SU-DHL-6 (cell line): ENCODE measurements around the gene PPL.

Experiments
- H2AFZ ChIP-seq: fragments of 200-600 bp; sonication (generic); 2 replicates; pipeline ENCODE4 v1.6.1; 2014; ENCODE audit warnings: low read depth, mild to moderate bottlenecking, moderate library complexity, mixed read lengths, antibody characterized with exemption, low read length; ENCODE audit not compliant: severe bottlenecking
- H3F3A ChIP-seq: fragments of 200-600 bp; shearing (Covaris generic); 2 replicates; pipeline ENCODE4 v1.6.0; 2016; ENCODE audit warnings: antibody characterized with exemption, mild to moderate bottlenecking; ENCODE audit not compliant: insufficient read depth
- H3K27ac ChIP-seq: fragments of 200-600 bp; sonication (generic); 2 replicates; pipeline ENCODE4 v1.5.1; 2016; ENCODE audit warnings: low read depth, mild to moderate bottlenecking, low read length, moderate library complexity, mixed read lengths
- H3K27me3 ChIP-seq: fragments of 200-600 bp; sonication (generic), shearing (Covaris generic); 2 replicates; pipeline ENCODE4 v1.6.0; 2014; ENCODE audit warnings: mild to moderate bottlenecking, low read length
- H3K36me3 ChIP-seq: fragments of 200-600 bp; sonication (generic); 2 replicates; pipeline ENCODE4 v1.6.1; 2014; ENCODE audit warnings: mild to moderate bottlenecking, low read length, mixed read lengths
- H3K4me2 ChIP-seq: fragments of 300-600, 200-600 bp; shearing (Covaris generic), sonication (generic); 2 replicates; pipeline ENCODE4 v1.6.0; 2014; ENCODE audit warnings: low read length, low read depth, mild to moderate bottlenecking; ENCODE audit not compliant: poor library complexity, severe bottlenecking
- H3K4me3 ChIP-seq: fragments of 200-600 bp; sonication (generic); 2 replicates; pipeline ENCODE4 v1.5.1; 2014; ENCODE audit warnings: antibody characterized with exemption, low read length, mild to moderate bottlenecking, mixed read lengths; ENCODE audit not compliant: insufficient read depth, poor library complexity, severe bottlenecking
- H3K79me2 ChIP-seq: fragments of 200-600 bp; sonication (generic); 2 replicates; pipeline ENCODE4 v1.6.1; 2014; ENCODE audit warnings: mild to moderate bottlenecking, low read length, moderate library complexity; ENCODE audit not compliant: insufficient read depth
- H3K9ac ChIP-seq: fragments of 200-600 bp; sonication (generic); 2 replicates; pipeline ENCODE4 v1.7.0; 2014; ENCODE audit warnings: mild to moderate bottlenecking, low read length
- H3K9me2 ChIP-seq: fragments of 200-600 bp; sonication (generic); replicated peaks from 2 replicates; pipeline ENCODE4 v1.6.1; 2014; ENCODE audit warnings: low read length; ENCODE audit not compliant: insufficient read depth
- H3K9me3 ChIP-seq: fragments of 200-600 bp; sonication (generic); 2 replicates; pipeline ENCODE4 v1.6.1; 2014; ENCODE audit warnings: low read length, mixed read lengths; ENCODE audit not compliant: insufficient read depth
- H4K20me1 ChIP-seq: fragments of 200-600 bp; sonication (generic); 2 replicates; pipeline ENCODE4 v1.6.1; 2014; ENCODE audit warnings: low read depth, mild to moderate bottlenecking, antibody characterized with exemption, low read length, moderate library complexity, mixed read lengths
- CTCF ChIP-seq: fragments of 200-600 bp; sonication (generic); IDR thresholded peaks from one replicate; pipeline ENCODE4 v1.5.1; 2017; ENCODE audit warnings: antibody characterized with exemption, mild to moderate bottlenecking, low read length, moderate library complexity; ENCODE audit not compliant: insufficient read depth, poor library complexity, severe bottlenecking
- EZH2phosphoT487 ChIP-seq: fragments of 200-600 bp; sonication (generic), shearing (Covaris generic); conservative IDR thresholded peaks from 2 replicates; pipeline ENCODE4 v1.6.1; 2018; ENCODE audit warnings: mild to moderate bottlenecking, antibody characterized with exemption, low read length, moderate library complexity, mixed read lengths

Gene PPL

GRCh38 chr16:4890026-4890425, 46.9 kb downstream of the PPL start:
- no peak overlapping the region for H2AFZ ChIP-seq
- no peak overlapping the region for H3K4me3 ChIP-seq
- H3K27ac ChIP-seq: no peak overlapping the region
- no peak for TF ChIP-seq EZH2phosphoT487
- TF ChIP-seq CTCF: no peak
- H4K20me1 ChIP-seq: no peaks in the 10 kb centered on the region
- no peaks in the 10 kb centered on the region for H3K9me3 ChIP-seq
- no peaks in the 10 kb centered on the region for H3K27me3 ChIP-seq
- H3K4me2 ChIP-seq: no peak overlapping the region
- no peaks in the 10 kb centered on the region for H3K36me3 ChIP-seq
- no peaks in the 10 kb centered on the region for H3K79me2 ChIP-seq
- H3K9me2 ChIP-seq: no peaks in the 10 kb centered on the region
- H3K9ac ChIP-seq: no peak overlapping the region
- no peaks in the 10 kb centered on the region for H3F3A ChIP-seq

GRCh38 chr16:4888428-4889135, 48.4 kb downstream of the PPL start:
- Histone ChIP-seq H2AFZ (no peak overlapping the region), H4K20me1 (no peaks in the 10 kb centered on the region), H3K27me3 (no peaks in the 10 kb centered on the region), H3K4me2 (no peak overlapping the region), H3K9ac (no peak overlapping the region), H3K79me2 (no peaks in the 10 kb centered on the region), H3F3A (no peaks in the 10 kb centered on the region), H3K9me2 (no peaks in the 10 kb centered on the region), H3K9me3 (no peaks in the 10 kb centered on the region), H3K36me3 (no peaks in the 10 kb centered on the region), H3K4me3 (no peak overlapping the region), H3K27ac (no peak overlapping the region)
- no peak for TF ChIP-seq CTCF
- TF ChIP-seq EZH2phosphoT487: no peak

GRCh38 chr16:4886151-4886550, 50.8 kb downstream of the PPL start:
- Histone ChIP-seq H3K27ac (no peak overlapping the region), H3K27me3 (no peaks in the 10 kb centered on the region), H3F3A (no peaks in the 10 kb centered on the region), H3K9me3 (no peaks in the 10 kb centered on the region), H2AFZ (no peak overlapping the region), H3K4me2 (no peak overlapping the region), H3K9ac (no peak overlapping the region), H3K36me3 (no peaks in the 10 kb centered on the region), H4K20me1 (no peaks in the 10 kb centered on the region), H3K79me2 (no peaks in the 10 kb centered on the region), H3K9me2 (no peaks in the 10 kb centered on the region), H3K4me3 (no peak overlapping the region)
- TF ChIP-seq EZH2phosphoT487 (no peak), CTCF (no peak)
